ENCODE measurements around the gene STK32C.
"Not testable (repeated sequence)": the region's sequence is repeated elsewhere in the genome, so short reads cannot be mapped to it uniquely, and the experiment has no call there.

STK32C gene

GRCh38 chr10:132314881-132315280 lies 7.1 kb upstream of the STK32C start:
- DNase-seq, result not testable (repeated sequence)

GRCh38 chr10:132314336-132314735 lies 6.6 kb upstream of the STK32C start:
- DNase-seq, result no peak

- no peak for DNase-seq
Measured at GRCh38 chr10:132313865-132314264, 6.1 kb upstream of the STK32C start.

DNA sequence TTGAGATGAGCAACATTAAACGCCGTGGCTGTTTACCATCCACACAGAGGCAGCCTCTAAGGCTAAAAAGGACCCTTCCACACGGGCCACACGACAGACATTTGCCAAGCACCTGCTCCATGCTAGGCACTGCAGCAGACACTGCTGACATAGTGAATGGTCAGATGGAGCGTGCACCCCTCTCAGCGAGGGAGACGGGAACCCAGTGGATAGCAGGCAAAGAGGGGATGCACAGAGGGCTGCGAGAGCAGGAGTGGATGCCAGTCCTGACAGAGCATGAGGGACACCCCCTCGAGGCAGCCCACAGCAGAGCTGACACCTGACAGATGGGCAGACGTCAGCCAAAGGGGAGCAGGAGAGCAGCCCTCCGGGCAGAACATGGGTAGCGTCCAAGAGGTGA lies 5.6 kb upstream of the STK32C start:
- no peak for DNase-seq

DNA sequence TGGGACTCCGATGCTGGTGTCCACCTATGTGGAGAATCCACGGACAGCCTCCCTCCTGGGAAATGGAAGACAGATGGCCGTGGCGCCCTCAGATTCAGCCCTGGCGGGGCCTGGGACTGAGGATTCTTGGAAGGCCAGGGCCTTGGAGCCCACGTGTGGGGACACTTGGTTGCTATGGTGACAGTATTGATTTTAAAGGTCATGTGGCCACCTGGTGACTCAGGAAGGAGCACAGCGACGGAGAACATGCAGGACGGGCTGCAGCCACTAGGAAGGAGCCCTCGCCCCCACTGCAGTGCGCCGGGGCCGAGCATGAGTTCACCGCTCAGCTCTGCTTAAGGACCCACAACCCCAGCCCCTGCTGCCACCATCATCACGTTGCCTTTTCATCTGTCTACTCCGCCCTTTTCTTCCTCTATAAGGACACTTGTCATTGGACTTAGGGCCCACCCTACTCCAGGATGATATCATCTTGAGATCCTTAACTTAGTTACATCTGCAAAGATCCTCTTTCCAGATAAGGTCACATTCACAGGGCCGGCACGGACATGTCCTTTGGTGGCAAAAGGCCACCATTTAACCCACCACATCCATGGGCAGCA lies 3.7 kb upstream of the STK32C start:
- DNase-seq, result no peak

DNA sequence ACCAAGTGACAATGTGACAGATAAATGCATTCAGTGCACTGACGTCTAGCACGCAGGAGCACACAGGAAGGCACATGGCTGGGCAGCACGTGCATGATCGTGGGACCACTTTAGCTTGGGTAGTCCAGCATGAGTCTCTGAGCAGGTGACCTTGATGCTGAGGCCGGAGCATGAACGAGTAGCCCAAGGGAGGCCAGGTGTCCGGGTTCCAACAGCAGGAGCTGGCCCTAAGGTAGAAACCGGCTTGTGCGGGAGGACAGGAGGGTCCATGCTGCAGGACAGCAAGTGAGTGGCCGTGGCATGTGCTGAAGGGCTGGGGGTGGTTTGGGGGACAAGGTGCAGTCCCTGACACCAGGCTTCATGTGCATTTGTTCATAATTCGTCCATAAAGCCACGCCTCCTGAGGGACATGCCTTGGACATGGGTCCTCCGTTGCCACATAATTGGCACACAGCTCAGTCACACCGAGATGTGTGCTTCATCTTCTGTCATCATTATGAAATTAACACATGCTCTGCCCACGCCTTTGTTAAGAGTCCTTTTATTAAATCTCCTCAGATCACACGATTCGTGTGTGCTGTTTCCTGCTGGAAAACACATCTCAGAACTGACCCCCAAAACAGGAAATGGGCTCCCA lies 3.1 kb upstream of the STK32C start:
- DNase-seq, result no peak

DNA sequence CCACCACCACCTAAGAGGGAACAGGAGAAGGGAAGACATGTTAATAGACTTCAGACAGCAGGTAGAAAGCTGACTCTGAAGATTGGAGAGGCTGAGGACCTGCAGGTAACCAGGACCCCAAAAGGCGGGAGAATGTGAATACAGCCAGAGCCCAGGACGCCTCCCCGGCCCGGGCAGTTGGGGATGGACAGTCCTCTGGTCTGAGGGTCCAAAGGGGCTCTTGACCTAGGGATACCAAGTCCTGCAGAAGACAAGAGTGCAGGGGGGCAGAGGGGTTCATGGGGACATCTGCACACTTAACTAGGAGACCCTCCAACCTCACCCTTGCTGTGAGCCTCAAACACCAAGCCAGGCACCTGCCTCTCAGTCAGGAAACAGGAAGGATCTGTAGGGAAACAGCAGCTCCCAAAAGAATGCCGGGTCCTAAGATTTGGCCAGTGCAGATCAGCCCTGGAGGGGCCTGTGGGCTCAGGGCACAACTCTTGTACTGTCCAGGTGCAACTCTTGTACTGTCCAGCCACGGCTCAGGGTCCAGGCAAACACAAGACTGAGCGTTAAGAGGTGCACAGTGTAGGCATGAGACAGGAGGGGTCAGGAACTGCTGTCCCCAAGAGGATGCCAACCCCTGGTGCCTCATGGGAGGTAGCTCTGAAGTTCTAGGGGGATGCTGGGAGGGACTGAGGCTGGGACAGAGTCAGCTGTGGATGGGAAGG lies 2.3 kb upstream of the STK32C start:
- no peak for DNase-seq

- no peak for DNase-seq
Measured at GRCh38 chr10:132309471-132309865, 1.7 kb upstream of the STK32C start.

DNA sequence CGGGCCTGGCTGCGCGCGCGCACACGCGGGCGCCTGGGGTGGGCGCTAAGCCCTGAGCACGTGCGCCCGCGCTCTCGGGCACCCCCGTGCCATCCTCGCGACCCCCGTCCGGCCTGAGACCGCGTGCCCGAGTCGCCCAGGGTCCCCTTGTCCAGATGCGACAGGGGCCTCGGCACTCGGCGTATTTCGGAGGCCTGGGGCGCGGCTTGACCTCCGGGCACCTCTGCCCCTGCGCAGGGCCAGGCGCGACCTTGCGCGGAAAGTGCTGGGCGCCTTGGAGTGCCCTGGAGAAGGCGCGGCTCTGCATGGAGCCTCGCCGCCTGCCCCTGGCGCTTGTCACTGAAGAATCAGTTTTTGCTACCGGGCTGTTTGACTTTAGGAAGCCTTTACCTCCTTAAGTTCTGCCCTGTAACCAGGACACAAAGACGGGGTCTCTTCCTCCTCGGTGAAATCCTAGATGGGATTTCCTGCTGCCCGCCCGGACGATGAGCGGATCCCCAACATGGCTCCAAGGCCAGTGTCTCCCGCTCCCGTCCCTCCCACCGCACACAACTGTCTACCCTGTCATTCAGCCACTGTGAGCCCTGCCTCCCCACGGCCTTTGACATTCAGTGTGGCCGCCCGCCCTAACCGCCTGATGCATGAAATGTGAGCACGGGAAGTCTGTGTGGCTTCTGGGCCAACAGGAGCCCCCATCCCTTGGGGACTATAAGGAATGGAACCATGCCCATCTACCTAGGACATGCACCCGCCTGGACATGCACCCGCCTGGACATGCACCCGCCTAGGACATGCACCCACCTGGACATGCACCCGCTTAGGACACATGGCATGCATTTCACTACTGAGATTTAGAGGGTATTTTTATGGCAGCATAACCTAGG lies 1.1 kb upstream of the STK32C start:
- no peak for DNase-seq

DNA sequence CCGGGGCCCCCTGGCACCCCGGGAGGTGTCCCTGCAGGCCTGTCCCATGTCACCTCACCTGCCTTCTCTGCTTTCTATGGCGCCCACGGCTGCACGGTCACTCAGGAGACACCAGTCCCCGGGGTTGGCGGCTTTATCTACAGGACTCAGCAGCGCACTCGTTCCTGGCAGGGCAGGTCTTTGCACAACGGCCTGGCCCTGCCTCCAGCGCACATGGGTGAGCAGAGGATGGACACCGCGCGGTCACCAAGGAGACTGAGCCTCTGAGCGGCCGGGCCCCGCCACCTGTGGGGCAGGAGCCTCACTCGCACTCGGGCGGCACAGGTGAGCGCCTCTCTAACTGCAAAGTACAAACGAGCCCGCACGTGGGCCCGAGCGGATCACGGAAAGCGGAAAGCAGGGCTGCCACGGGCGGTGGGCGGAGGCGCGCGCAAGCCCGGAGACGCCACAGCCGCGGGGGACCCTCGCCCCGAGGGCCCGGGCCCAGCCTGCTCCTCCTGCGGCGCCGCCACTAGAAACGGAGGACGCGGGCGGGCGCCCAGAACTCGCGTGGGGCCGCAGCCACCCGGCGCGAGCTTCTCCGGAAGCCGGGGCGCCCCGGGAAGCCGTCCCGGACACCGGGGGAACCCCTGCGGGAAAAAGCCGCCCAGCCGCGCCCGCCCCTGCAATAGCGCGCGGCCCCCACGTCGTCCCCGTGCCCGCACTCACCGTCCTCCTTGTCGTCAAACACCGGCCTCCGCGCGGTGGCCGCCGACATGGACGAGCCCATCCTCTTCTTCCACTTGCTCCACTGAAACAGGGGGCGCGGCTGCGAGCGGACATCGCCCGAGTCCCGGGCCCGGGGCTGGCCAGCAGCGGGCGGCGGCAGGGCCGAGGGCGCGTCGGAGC lies 642 bp downstream of the STK32C start:
- no peak for DNase-seq

GRCh38 chr10:132306343-132306685 lies 1.4 kb downstream of the STK32C start:
- DNase-seq, result no peak

GRCh38 chr10:132305654-132306342 lies 2.0 kb downstream of the STK32C start:
- DNase-seq, result no peak

DNA sequence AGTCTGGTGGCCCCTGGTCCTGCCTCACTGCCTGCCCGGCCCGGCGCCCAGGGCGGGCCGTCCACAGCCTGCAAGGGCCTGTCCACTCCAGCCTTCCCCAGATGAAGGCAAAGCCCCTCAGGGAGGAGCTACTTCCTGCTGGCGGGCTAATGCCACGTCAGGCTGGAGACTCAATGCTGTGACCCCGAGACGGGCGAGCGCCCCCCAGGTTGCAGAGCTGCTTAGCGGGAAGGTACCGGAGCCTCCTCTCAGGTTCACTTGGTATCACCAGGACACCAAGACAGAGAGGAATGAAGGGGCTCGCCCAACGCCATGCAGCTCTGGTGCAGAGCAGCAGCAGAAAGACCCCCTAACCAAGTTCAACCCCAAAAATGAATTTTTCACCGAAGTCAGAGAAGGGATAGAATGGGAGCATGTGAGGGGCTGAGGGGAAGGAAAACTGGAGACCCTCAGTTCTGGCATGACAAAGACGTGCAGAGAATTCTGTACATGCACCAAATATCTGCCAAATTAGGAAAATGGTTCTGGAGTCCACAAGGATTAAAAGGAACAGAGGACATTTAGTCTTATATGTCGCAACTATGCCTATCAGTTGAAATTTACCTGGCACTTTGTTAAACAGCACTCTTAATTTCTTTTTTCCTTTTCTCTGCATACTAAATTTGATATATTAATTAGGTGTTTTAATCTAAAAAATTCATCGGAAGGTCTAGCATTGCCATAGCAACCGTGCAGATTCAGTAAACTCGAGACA lies 2.8 kb downstream of the STK32C start:
- no peak for DNase-seq

- no peak for DNase-seq
Measured at GRCh38 chr10:132303361-132304115, 4.2 kb downstream of the STK32C start.

- no peak for DNase-seq
Measured at GRCh38 chr10:132302421-132303310, 5.1 kb downstream of the STK32C start.

- DNase-seq, result no peak
Measured at GRCh38 chr10:132301371-132302330, 6.1 kb downstream of the STK32C start.

GRCh38 chr10:132300582-132300981 lies 7.2 kb downstream of the STK32C start:
- DNase-seq, result no peak
